ENCODE measurements around the gene RASGEF1B. TPM values are rescaled to one million over a fixed set of nuclear protein-coding genes. Genes with fewer than 3 reads are reported as not detected.
"Not testable (repeated sequence)": the region's sequence is repeated elsewhere in the genome, so short reads cannot be mapped to it uniquely, and the experiment has no call there.

RASGEF1B gene
- total RNA-seq, 1 experiment from 2014 or later: 8.1 TPM

- ChIA-PET CTCF (no interaction called here), POLR2A (ENCODE audit: low non-redundant PET) (no interaction called here)
- DNase-seq (ENCODE audit: low spot score): no peak
These were observed 13.7 kb upstream of the RASGEF1B start for GRCh38 chr4:81485310-81485980.

GRCh38 chr4:81482326-81482725 lies 10.6 kb upstream of the RASGEF1B start:
- intact Hi-C loops (cut with micrococcal nuclease; ENCODE audit: unreplicated experiment): no loop called here
- Histone ChIP-seq H3K36me3 (ENCODE audit: insufficient read depth, low read length, poor library complexity, severe bottlenecking) (no peaks in the 10 kb centered on the region), H3K27ac (ENCODE audit: low read depth, low read length, poor library complexity, severe bottlenecking) (no peak overlapping the region), H3K4me3 (ENCODE audit: low read depth, low read length, poor library complexity, severe bottlenecking) (no peak overlapping the region), H3K4me1 (ENCODE audit: insufficient read depth, low read length, poor library complexity, severe bottlenecking) (no peaks in the 10 kb centered on the region), H3K27me3 (replicated peaks; ENCODE audit: insufficient read depth, low read depth, low read length, poor library complexity) (no peaks in the 10 kb centered on the region), H3K9me3 (ENCODE audit: low read depth, low read length, poor library complexity, severe bottlenecking) (no peaks in the 10 kb centered on the region)
- no TSS peak for BruUV-seq (replicated peaks)
- TF ChIP-seq EZH2 (IDR thresholded peaks at IDR 0.05; ENCODE audit: borderline replicate concordance, low read depth, low read length, poor library complexity, severe bottlenecking) (no peak), CTCF (conservative IDR thresholded peaks at IDR 0.05; ENCODE audit: low read depth, low read length) (no peak)
- DNase-seq (ENCODE audit: low spot score): no peak
- ChIA-PET CTCF (no interaction called here), POLR2A (ENCODE audit: low non-redundant PET) (no interaction called here)

More at GRCh38 chr4:81485310-81485980, 13.7 kb upstream of the RASGEF1B start:
- BruUV-seq (replicated peaks): no TSS peak
- intact Hi-C loops (cut with micrococcal nuclease; ENCODE audit: unreplicated experiment): no loop called here
- no peak overlapping the region for H3K27ac ChIP-seq (ENCODE audit: low read depth, low read length, poor library complexity, severe bottlenecking)
- no peak overlapping the region for H3K4me3 ChIP-seq (ENCODE audit: low read depth, low read length, poor library complexity, severe bottlenecking)
- no peaks in the 10 kb centered on the region for H3K27me3 ChIP-seq (replicated peaks; ENCODE audit: insufficient read depth, low read depth, low read length, poor library complexity)
- no peaks in the 10 kb centered on the region for H3K9me3 ChIP-seq (ENCODE audit: low read depth, low read length, poor library complexity, severe bottlenecking)
- no peaks in the 10 kb centered on the region for H3K36me3 ChIP-seq (ENCODE audit: insufficient read depth, low read length, poor library complexity, severe bottlenecking)
- TF ChIP-seq EZH2 (IDR thresholded peaks at IDR 0.05; ENCODE audit: borderline replicate concordance, low read depth, low read length, poor library complexity, severe bottlenecking): no peak
- no peak for TF ChIP-seq CTCF (conservative IDR thresholded peaks at IDR 0.05; ENCODE audit: low read depth, low read length)
- H3K4me1 ChIP-seq (ENCODE audit: insufficient read depth, low read length, poor library complexity, severe bottlenecking): no peaks in the 10 kb centered on the region

GRCh38 chr4:81481151-81481550 lies 9.4 kb upstream of the RASGEF1B start:
- no peak overlapping the region for H3K27ac ChIP-seq (ENCODE audit: low read depth, low read length, poor library complexity, severe bottlenecking)
- H3K4me3 ChIP-seq (ENCODE audit: low read depth, low read length, poor library complexity, severe bottlenecking): no peak overlapping the region
- ChIA-PET CTCF (no interaction called here), POLR2A (ENCODE audit: low non-redundant PET) (no interaction called here)
- no peaks in the 10 kb centered on the region for H3K4me1 ChIP-seq (ENCODE audit: insufficient read depth, low read length, poor library complexity, severe bottlenecking)
- BruUV-seq (replicated peaks): no TSS peak
- no peak for DNase-seq (ENCODE audit: low spot score)
- no peak for TF ChIP-seq EZH2 (IDR thresholded peaks at IDR 0.05; ENCODE audit: borderline replicate concordance, low read depth, low read length, poor library complexity, severe bottlenecking)
- TF ChIP-seq CTCF (conservative IDR thresholded peaks at IDR 0.05; ENCODE audit: low read depth, low read length): no peak
- H3K9me3 ChIP-seq (ENCODE audit: low read depth, low read length, poor library complexity, severe bottlenecking): no peaks in the 10 kb centered on the region
- intact Hi-C loops (cut with micrococcal nuclease; ENCODE audit: unreplicated experiment): no loop called here
- no peaks in the 10 kb centered on the region for H3K27me3 ChIP-seq (replicated peaks; ENCODE audit: insufficient read depth, low read depth, low read length, poor library complexity)
- no peaks in the 10 kb centered on the region for H3K36me3 ChIP-seq (ENCODE audit: insufficient read depth, low read length, poor library complexity, severe bottlenecking)

GRCh38 chr4:81479573-81479972 lies 7.9 kb upstream of the RASGEF1B start:
- H3K27me3 ChIP-seq (replicated peaks; ENCODE audit: insufficient read depth, low read depth, low read length, poor library complexity); H3K27ac ChIP-seq (ENCODE audit: low read depth, low read length, poor library complexity, severe bottlenecking); H3K36me3 ChIP-seq (ENCODE audit: insufficient read depth, low read length, poor library complexity, severe bottlenecking); H3K4me1 ChIP-seq (ENCODE audit: insufficient read depth, low read length, poor library complexity, severe bottlenecking); DNase-seq (ENCODE audit: low spot score); BruUV-seq (replicated peaks); intact Hi-C loops (cut with micrococcal nuclease; ENCODE audit: unreplicated experiment); CTCF ChIA-PET; H3K4me3 ChIP-seq (ENCODE audit: low read depth, low read length, poor library complexity, severe bottlenecking); H3K9me3 ChIP-seq (ENCODE audit: low read depth, low read length, poor library complexity, severe bottlenecking); POLR2A ChIA-PET (ENCODE audit: low non-redundant PET): not testable (repeated sequence)

- CTCF ChIA-PET; POLR2A ChIA-PET (ENCODE audit: low non-redundant PET); H3K27ac ChIP-seq (ENCODE audit: low read depth, low read length, poor library complexity, severe bottlenecking); H3K4me3 ChIP-seq (ENCODE audit: low read depth, low read length, poor library complexity, severe bottlenecking); intact Hi-C loops (cut with micrococcal nuclease; ENCODE audit: unreplicated experiment); H3K9me3 ChIP-seq (ENCODE audit: low read depth, low read length, poor library complexity, severe bottlenecking); H3K36me3 ChIP-seq (ENCODE audit: insufficient read depth, low read length, poor library complexity, severe bottlenecking); DNase-seq (ENCODE audit: low spot score); H3K4me1 ChIP-seq (ENCODE audit: insufficient read depth, low read length, poor library complexity, severe bottlenecking); H3K27me3 ChIP-seq (replicated peaks; ENCODE audit: insufficient read depth, low read depth, low read length, poor library complexity); BruUV-seq (replicated peaks): not testable (repeated sequence)
These were observed 1.9 kb upstream of the RASGEF1B start for GRCh38 chr4:81473331-81474265.
